Measurements from ENCODE around the gene VMAC. TPM values are rescaled to one million over a fixed set of nuclear protein-coding genes. Genes with fewer than 3 reads are reported as not detected.

VMAC gene
- total and polyA plus RNA-seq, 9 of the 15 experiments (the other 6 are each of a cell fraction or from before 2014, with no cell fraction given) = 0.03 to 3.4 (median 1.1) TPM

DNA sequence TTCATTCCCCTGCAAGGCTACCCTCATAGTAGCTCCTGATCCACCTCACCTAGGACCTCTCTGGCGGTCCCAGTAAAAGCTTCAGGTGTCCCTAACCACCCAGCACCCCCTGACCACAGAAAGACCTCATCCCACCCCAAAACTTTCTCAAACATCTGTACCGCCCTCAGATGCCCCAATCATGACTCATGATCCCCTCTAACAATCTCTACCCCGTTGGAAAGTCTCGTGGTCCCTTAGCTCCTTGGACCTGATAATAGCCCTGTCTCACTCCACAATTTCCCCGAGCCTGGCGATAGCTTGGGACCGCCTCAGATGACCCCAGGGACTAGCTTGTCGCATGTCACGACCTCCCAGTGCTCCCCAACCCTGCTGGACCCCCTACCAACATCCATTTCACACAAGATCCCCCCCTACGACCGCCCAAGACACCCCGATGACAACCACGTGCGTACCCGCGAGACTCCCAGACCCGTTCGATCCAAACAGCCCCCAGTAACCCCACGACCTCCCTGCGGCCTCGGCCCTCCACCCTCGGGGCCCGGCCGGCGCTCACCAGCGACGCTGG, 1.5 kb upstream of the VMAC start (continued):
- TF ChIP-seq, protein P1, sequence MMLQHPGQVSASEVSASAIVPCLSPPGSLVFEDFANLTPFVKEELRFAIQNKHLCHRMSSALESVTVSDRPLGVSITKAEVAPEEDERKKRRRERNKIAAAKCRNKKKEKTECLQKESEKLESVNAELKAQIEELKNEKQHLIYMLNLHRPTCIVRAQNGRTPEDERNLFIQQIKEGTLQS (IDR thresholded peaks at IDR 0.05) = peak; percentile 45
- TF ChIP-seq, protein P1 (CRISPR knock-in tag; conservative IDR thresholded peaks at IDR 0.05) = no peak
- TF ChIP-seq ID3 (CRISPR knock-in tag; IDR thresholded peaks at IDR 0.05) (no peak), ID3 (tag; IDR thresholded peaks at IDR 0.05) (0 out of 2 replicates have a peak, but pooled peaks have one; percentile 48), CAMTA2 (CRISPR knock-in tag; conservative IDR thresholded peaks at IDR 0.05) (0 out of 2 replicates have a peak, but pooled peaks have one; percentile 62), BHLHE40 (IDR thresholded peaks at IDR 0.05; ENCODE audit: low read length) (no peak), TRIM25 (IDR thresholded peaks at IDR 0.05; ENCODE audit: borderline replicate concordance) (0 out of 2 replicates have a peak, but pooled peaks have one; percentile 16), ILK (tag; IDR thresholded peaks at IDR 0.05; ENCODE audit: borderline replicate concordance, low read depth) (no peak), ZNF224 (CRISPR knock-in tag; IDR thresholded peaks at IDR 0.05) (no peak), CBFA2T3 (IDR thresholded peaks at IDR 0.05) (0 out of 2 replicates have a peak, but pooled peaks have one; percentile 8), ARID1B (IDR thresholded peaks at IDR 0.05) (0 out of 2 replicates have a peak, but pooled peaks have one; percentile 13), HLTF (IDR thresholded peaks at IDR 0.05) (0 out of 2 replicates have a peak, but pooled peaks have one; percentile 10), ZNF639 (CRISPR knock-in tag; conservative IDR thresholded peaks at IDR 0.05 in 1 of 2, IDR thresholded peaks at IDR 0.05 in 1 of 2) (peak in 1 of 2 experiments; percentile 17; a peak in 1 of 4 replicates), HOXB6 (CRISPR knock-in tag; IDR thresholded peaks at IDR 0.05; ENCODE audit: borderline replicate concordance) (no peak), CCNT2 (IDR thresholded peaks at IDR 0.05; ENCODE audit: borderline replicate concordance, extremely low read depth, insufficient read length, low read depth, low read length) (no peak), DACH1 (IDR thresholded peaks at IDR 0.05; ENCODE audit: partially characterized antibody) (no peak), NKRF (IDR thresholded peaks at IDR 0.05; ENCODE audit: borderline replicate concordance) (peak; percentile 50), NFRKB (IDR thresholded peaks at IDR 0.05; ENCODE audit: low read depth) (peak; percentile 76; the same call in 1 of the 2 replicates), LARP7 (IDR thresholded peaks at IDR 0.05) (0 out of 2 replicates have a peak, but pooled peaks have one; percentile 66), KLF1 (tag; IDR thresholded peaks at IDR 0.05) (0 out of 2 replicates have a peak, but pooled peaks have one; percentile 18), SMARCA4 (IDR thresholded peaks at IDR 0.05) (peak; percentile 25; the same call in 1 of the 2 replicates), SMAD4 (CRISPR knock-in tag; conservative IDR thresholded peaks at IDR 0.05) (0 out of 2 replicates have a peak, but pooled peaks have one; percentile 1), OTX1 (CRISPR knock-in tag; IDR thresholded peaks at IDR 0.05) (0 out of 2 replicates have a peak, but pooled peaks have one; percentile 25)
